ENCODE data around the gene GGACT. TPM values are rescaled to one million over a fixed set of nuclear protein-coding genes. Genes with fewer than 3 reads are reported as not detected.

Gene GGACT
- total RNA-seq, 1 donor = 9.1 TPM

DNA sequence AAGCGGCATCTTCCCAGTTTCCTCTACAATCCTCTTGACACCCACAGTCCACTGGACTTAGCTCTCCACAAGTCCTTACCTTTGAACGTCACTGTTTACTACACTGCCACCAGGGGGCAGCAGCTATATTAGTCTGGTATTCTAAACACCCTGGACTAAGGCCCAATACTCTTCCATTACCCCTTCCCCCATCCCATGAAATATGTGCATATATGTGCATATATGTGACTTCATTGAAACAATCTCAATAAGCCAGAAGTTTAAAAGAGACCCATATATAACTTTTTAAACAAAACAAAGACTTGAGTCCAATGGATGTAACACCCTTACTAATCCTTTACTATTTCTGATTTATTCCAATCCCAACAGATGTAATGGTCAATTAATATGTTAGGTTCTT lies 15.5 kb downstream of the GGACT start:
- H3K4me3 ChIP-seq (ENCODE audit: low read depth, low read length) = no peak overlapping the region
- peak; percentile 67 for TF ChIP-seq CTCF (IDR thresholded peaks at IDR 0.05; ENCODE audit: insufficient read depth, low read length)
- DNase-seq (ENCODE audit: low read depth) = peak; percentile 85

DNA sequence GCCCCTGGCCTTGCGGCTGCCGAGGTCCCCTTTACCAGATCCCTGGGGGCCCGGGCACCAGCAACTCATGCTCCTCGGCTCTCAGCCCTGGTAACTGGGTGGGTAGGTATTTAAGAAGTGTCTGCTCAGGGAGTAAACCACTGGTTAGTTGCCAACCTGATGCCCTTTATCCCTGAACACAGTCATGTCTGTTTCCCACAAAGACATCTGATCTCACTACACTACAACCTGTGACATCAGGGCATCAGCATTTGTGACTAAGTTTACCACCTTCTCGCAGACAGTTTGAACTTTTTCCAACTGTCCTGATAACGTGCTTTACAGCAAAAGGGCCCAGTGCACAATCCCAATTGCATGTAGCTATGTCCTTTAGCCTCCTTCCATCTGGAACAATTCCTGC lies 22.0 kb downstream of the GGACT start:
- no peak for DNase-seq (ENCODE audit: low read depth)
- TF ChIP-seq CTCF (IDR thresholded peaks at IDR 0.05; ENCODE audit: insufficient read depth, low read length) = no peak
- no peak overlapping the region for H3K4me3 ChIP-seq (ENCODE audit: low read depth, low read length)

DNA sequence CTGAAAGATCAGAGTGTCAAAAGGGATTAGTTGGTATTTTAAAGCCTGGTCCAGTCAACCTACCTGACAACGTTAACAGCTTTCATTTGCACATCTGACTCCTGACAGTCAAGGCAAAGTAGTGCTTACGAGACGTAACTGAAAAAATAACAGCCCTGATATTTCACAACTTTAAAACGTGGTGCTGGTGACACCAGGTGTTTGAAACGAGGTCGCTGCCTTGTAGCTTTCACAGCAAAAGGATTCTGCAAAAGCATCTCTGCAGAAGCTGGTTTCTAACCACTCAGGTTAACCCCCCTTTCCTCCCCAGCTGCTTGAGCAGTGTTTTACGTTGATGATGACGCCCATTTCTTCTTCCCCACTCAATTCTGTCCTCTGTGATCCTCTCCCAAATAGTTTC lies 23.3 kb downstream of the GGACT start:
- H3K4me3 ChIP-seq (ENCODE audit: low read depth, low read length) = no peak overlapping the region
- TF ChIP-seq CTCF (IDR thresholded peaks at IDR 0.05; ENCODE audit: insufficient read depth, low read length) = no peak
- DNase-seq (ENCODE audit: low read depth) = no peak

DNA sequence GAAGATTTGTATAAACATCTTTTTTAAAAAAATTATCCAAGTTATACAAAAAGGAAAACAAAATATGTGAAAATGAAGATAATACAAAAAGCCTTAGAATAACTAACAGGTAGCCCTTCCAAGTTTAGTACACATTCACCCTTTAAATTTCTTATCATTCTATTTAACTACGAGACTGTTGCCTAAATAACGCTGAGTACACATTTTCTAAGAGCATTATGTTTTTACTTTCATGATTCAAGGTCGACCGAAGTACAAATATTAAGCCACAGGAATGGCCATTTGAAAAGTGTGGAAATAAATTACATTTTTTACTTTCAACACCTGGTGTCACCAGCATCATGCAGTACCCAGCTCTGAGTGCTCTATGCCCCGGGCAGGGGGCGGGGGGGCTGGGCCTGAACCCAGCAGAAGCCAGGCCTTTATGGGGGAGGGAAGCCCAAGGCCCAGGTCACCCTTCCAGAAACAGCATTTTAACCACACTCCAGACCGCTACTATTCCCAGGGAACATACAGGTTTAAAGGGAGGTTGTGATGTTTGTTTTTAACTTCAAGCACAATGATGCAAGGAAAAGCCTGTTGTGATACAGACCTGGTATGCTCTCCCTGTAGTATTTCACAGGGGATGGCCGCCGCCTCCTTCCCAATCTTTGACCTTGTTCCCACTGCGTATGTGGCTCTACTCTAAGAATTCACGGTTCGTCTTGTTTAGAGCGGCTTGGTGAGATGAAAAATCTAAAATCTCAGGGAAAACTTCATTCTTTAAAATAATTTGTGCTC lies 24.0 kb downstream of the GGACT start:
- no peak for TF ChIP-seq CTCF (IDR thresholded peaks at IDR 0.05; ENCODE audit: insufficient read depth, low read length)
- no peak for DNase-seq (ENCODE audit: low read depth)
- no peak overlapping the region for H3K4me3 ChIP-seq (ENCODE audit: low read depth, low read length)

GRCh38 chr13:100563779-100564178 lies 24.8 kb downstream of the GGACT start:
- no peak for DNase-seq (ENCODE audit: low read depth)
- TF ChIP-seq CTCF (IDR thresholded peaks at IDR 0.05; ENCODE audit: insufficient read depth, low read length) = no peak
- H3K4me3 ChIP-seq (ENCODE audit: low read depth, low read length) = no peak overlapping the region

- DNase-seq (ENCODE audit: low read depth) = no peak
- H3K4me3 ChIP-seq (ENCODE audit: low read depth, low read length) = no peak overlapping the region
- no peak for TF ChIP-seq CTCF (IDR thresholded peaks at IDR 0.05; ENCODE audit: insufficient read depth, low read length)
Measured at GRCh38 chr13:100561599-100562204, 26.9 kb downstream of the GGACT start.
